ENCODE results near the gene SHB.

SHB gene

GRCh38 chr9:37965116-37965515, 103.9 kb downstream of the SHB start:
- no peaks in the 10 kb centered on the region for H3K36me3 ChIP-seq (replicated peaks in 1 of 2; ENCODE audit: control insufficient read depth in 2 of 2, insufficient read depth in 2 of 2, low read length in 2 of 2)
- no peak overlapping the region for H3K4me2 ChIP-seq (ENCODE audit: insufficient read depth, low read length, poor library complexity, severe bottlenecking)
- no peak overlapping the region for H2BK120ac ChIP-seq (ENCODE audit: low read depth, low read length)
- no peak overlapping the region for H3K27ac ChIP-seq (replicated peaks; ENCODE audit: low read length)
- H3K18ac ChIP-seq (ENCODE audit: low read length): no peak overlapping the region
- H3K14ac ChIP-seq (ENCODE audit: low read length): no peak overlapping the region
- H3K4me1 ChIP-seq (ENCODE audit: control insufficient read depth in 2 of 2, insufficient read depth in 1 of 2, low read depth in 1 of 2, low read length in 2 of 2): peaks cover 0 to 4% of the 10 kb centered on the region in 2 donors
- no peak overlapping the region for H3K9ac ChIP-seq (ENCODE audit: low read depth, low read length, poor library complexity)
- H3K79me1 ChIP-seq (ENCODE audit: low read depth, low read length): no peaks in the 10 kb centered on the region
- no peak overlapping the region for H2AFZ ChIP-seq (ENCODE audit: low read length)
- H3K27me3 ChIP-seq (ENCODE audit: control insufficient read depth in 3 of 3, insufficient read depth in 3 of 3, low read depth in 1 of 3, low read length in 3 of 3): no peaks in the 10 kb centered on the region
- H3K4ac ChIP-seq (ENCODE audit: low read length): no peak overlapping the region
- H3K23ac ChIP-seq (ENCODE audit: low read depth, low read length, poor library complexity): no peak overlapping the region
- no CpG with 5 or more reads among the region's 2 CpGs for WGBS, 2 donors (ENCODE audit: extremely low coverage in 2 of 2, insufficient read length in 2 of 2, insufficient replicate concordance in 1 of 2)
- no peak overlapping the region for H4K91ac ChIP-seq (ENCODE audit: low read depth, low read length, poor library complexity)
- no peak overlapping the region for H4K8ac ChIP-seq (ENCODE audit: low read depth, low read length)
- no peak overlapping the region for H2BK5ac ChIP-seq (ENCODE audit: low read length)
- no peak overlapping the region for H3K4me3 ChIP-seq (ENCODE audit: low read length in 2 of 2)
- no peak for DNase-seq (ENCODE audit: low spot score)
- no peak overlapping the region for H2BK12ac ChIP-seq (ENCODE audit: low read length)
- H2BK15ac ChIP-seq (ENCODE audit: low read length): peak overlapping the region; percentile 5
- no peak overlapping the region for H2AK5ac ChIP-seq (ENCODE audit: low read depth, low read length)
- peaks cover 0 to 1% of the 10 kb centered on the region in 2 donors for H3K9me3 ChIP-seq (replicated peaks in 1 of 2; ENCODE audit: control insufficient read depth in 2 of 2, insufficient read depth in 1 of 2, low read depth in 1 of 2, low read length in 2 of 2)

GRCh38 chr9:37964740-37965081, 104.3 kb downstream of the SHB start:
- Histone ChIP-seq H3K9me3 (replicated peaks in 1 of 2; ENCODE audit: control insufficient read depth in 2 of 2, insufficient read depth in 1 of 2, low read depth in 1 of 2, low read length in 2 of 2) (peaks cover 0 to 1% of the 10 kb centered on the region in 2 donors), H2AFZ (ENCODE audit: low read length) (no peak overlapping the region), H3K27ac (replicated peaks; ENCODE audit: low read length) (no peak overlapping the region), H2BK12ac (ENCODE audit: low read length) (no peak overlapping the region), H3K27me3 (ENCODE audit: control insufficient read depth in 3 of 3, insufficient read depth in 3 of 3, low read depth in 1 of 3, low read length in 3 of 3) (no peaks in the 10 kb centered on the region), H2AK5ac (ENCODE audit: low read depth, low read length) (no peak overlapping the region), H3K36me3 (replicated peaks in 1 of 2; ENCODE audit: control insufficient read depth in 2 of 2, insufficient read depth in 2 of 2, low read length in 2 of 2) (no peaks in the 10 kb centered on the region), H2BK120ac (ENCODE audit: low read depth, low read length) (no peak overlapping the region), H3K79me1 (ENCODE audit: low read depth, low read length) (no peaks in the 10 kb centered on the region), H4K8ac (ENCODE audit: low read depth, low read length) (no peak overlapping the region), H3K23ac (ENCODE audit: low read depth, low read length, poor library complexity) (no peak overlapping the region), H3K18ac (ENCODE audit: low read length) (no peak overlapping the region), H3K4me3 (ENCODE audit: low read length in 2 of 2) (no peak overlapping the region), H2BK5ac (ENCODE audit: low read length) (no peak overlapping the region), H2BK15ac (ENCODE audit: low read length) (peak overlapping the region; percentile 5), H3K14ac (ENCODE audit: low read length) (no peak overlapping the region), H3K9ac (ENCODE audit: low read depth, low read length, poor library complexity) (no peak overlapping the region), H3K4me2 (ENCODE audit: insufficient read depth, low read length, poor library complexity, severe bottlenecking) (no peak overlapping the region), H3K4ac (ENCODE audit: low read length) (no peak overlapping the region), H4K91ac (ENCODE audit: low read depth, low read length, poor library complexity) (no peak overlapping the region), H3K4me1 (ENCODE audit: control insufficient read depth in 2 of 2, insufficient read depth in 1 of 2, low read depth in 1 of 2, low read length in 2 of 2) (peaks cover 0 to 4% of the 10 kb centered on the region in 2 donors)
- DNase-seq (ENCODE audit: low spot score): no peak
- WGBS, 2 donors (ENCODE audit: extremely low coverage in 2 of 2, insufficient read length in 2 of 2, insufficient replicate concordance in 1 of 2): no CpG with 5 or more reads among the region's 5 CpGs

- Histone ChIP-seq H3K4ac (ENCODE audit: low read length) (no peak overlapping the region), H3K27me3 (ENCODE audit: control insufficient read depth in 3 of 3, insufficient read depth in 3 of 3, low read depth in 1 of 3, low read length in 3 of 3) (no peaks in the 10 kb centered on the region), H2BK15ac (ENCODE audit: low read length) (no peak overlapping the region), H2BK5ac (ENCODE audit: low read length) (no peak overlapping the region), H3K14ac (ENCODE audit: low read length) (no peak overlapping the region), H2AK5ac (ENCODE audit: low read depth, low read length) (no peak overlapping the region), H2BK12ac (ENCODE audit: low read length) (no peak overlapping the region), H3K9ac (ENCODE audit: low read depth, low read length, poor library complexity) (no peak overlapping the region), H3K18ac (ENCODE audit: low read length) (no peak overlapping the region), H3K4me3 (ENCODE audit: low read length in 2 of 2) (no peak overlapping the region), H3K27ac (replicated peaks; ENCODE audit: low read length) (no peak overlapping the region), H2AFZ (ENCODE audit: low read length) (no peak overlapping the region), H3K4me1 (ENCODE audit: control insufficient read depth in 2 of 2, insufficient read depth in 1 of 2, low read depth in 1 of 2, low read length in 2 of 2) (peaks cover 0 to 4% of the 10 kb centered on the region in 2 donors), H3K4me2 (ENCODE audit: insufficient read depth, low read length, poor library complexity, severe bottlenecking) (no peak overlapping the region), H4K91ac (ENCODE audit: low read depth, low read length, poor library complexity) (no peak overlapping the region), H3K9me3 (replicated peaks in 1 of 2; ENCODE audit: control insufficient read depth in 2 of 2, insufficient read depth in 1 of 2, low read depth in 1 of 2, low read length in 2 of 2) (peaks cover 0 to 1% of the 10 kb centered on the region in 2 donors), H3K23ac (ENCODE audit: low read depth, low read length, poor library complexity) (no peak overlapping the region), H2BK120ac (ENCODE audit: low read depth, low read length) (no peak overlapping the region), H3K36me3 (replicated peaks in 1 of 2; ENCODE audit: control insufficient read depth in 2 of 2, insufficient read depth in 2 of 2, low read length in 2 of 2) (no peaks in the 10 kb centered on the region), H3K79me1 (ENCODE audit: low read depth, low read length) (no peaks in the 10 kb centered on the region), H4K8ac (ENCODE audit: low read depth, low read length) (no peak overlapping the region)
- DNase-seq (ENCODE audit: low spot score): no peak
- no CpG with 5 or more reads among the region's 15 CpGs for WGBS, 2 donors (ENCODE audit: extremely low coverage in 2 of 2, insufficient read length in 2 of 2, insufficient replicate concordance in 1 of 2)
These were observed 104.9 kb downstream of the SHB start for GRCh38 chr9:37963936-37964739.

- Histone ChIP-seq H3K36me3 (replicated peaks in 1 of 2; ENCODE audit: control insufficient read depth in 2 of 2, insufficient read depth in 2 of 2, low read length in 2 of 2) (no peaks in the 10 kb centered on the region), H3K79me1 (ENCODE audit: low read depth, low read length) (no peaks in the 10 kb centered on the region), H2BK120ac (ENCODE audit: low read depth, low read length) (no peak overlapping the region), H3K27me3 (ENCODE audit: control insufficient read depth in 3 of 3, insufficient read depth in 3 of 3, low read depth in 1 of 3, low read length in 3 of 3) (no peaks in the 10 kb centered on the region), H2BK5ac (ENCODE audit: low read length) (no peak overlapping the region), H3K23ac (ENCODE audit: low read depth, low read length, poor library complexity) (no peak overlapping the region), H2AK5ac (ENCODE audit: low read depth, low read length) (no peak overlapping the region), H2BK15ac (ENCODE audit: low read length) (no peak overlapping the region), H3K9me3 (replicated peaks in 1 of 2; ENCODE audit: control insufficient read depth in 2 of 2, insufficient read depth in 1 of 2, low read depth in 1 of 2, low read length in 2 of 2) (no peaks in the 10 kb centered on the region), H4K91ac (ENCODE audit: low read depth, low read length, poor library complexity) (no peak overlapping the region), H3K9ac (ENCODE audit: low read depth, low read length, poor library complexity) (no peak overlapping the region), H3K4ac (ENCODE audit: low read length) (no peak overlapping the region), H3K4me2 (ENCODE audit: insufficient read depth, low read length, poor library complexity, severe bottlenecking) (no peak overlapping the region), H3K14ac (ENCODE audit: low read length) (no peak overlapping the region), H2AFZ (ENCODE audit: low read length) (no peak overlapping the region), H4K8ac (ENCODE audit: low read depth, low read length) (no peak overlapping the region), H3K27ac (replicated peaks; ENCODE audit: low read length) (no peak overlapping the region), H3K4me1 (ENCODE audit: control insufficient read depth in 2 of 2, insufficient read depth in 1 of 2, low read depth in 1 of 2, low read length in 2 of 2) (peaks cover 0 to 6% of the 10 kb centered on the region in 2 donors), H3K18ac (ENCODE audit: low read length) (no peak overlapping the region), H2BK12ac (ENCODE audit: low read length) (no peak overlapping the region), H3K4me3 (ENCODE audit: low read length in 2 of 2) (no peak overlapping the region)
- WGBS, 2 donors (ENCODE audit: extremely low coverage in 2 of 2, insufficient read length in 2 of 2, insufficient replicate concordance in 1 of 2): no CpG with 5 or more reads among the region's 3 CpGs
- no peak for DNase-seq (ENCODE audit: low spot score)
These were observed 107.7 kb downstream of the SHB start for GRCh38 chr9:37961351-37961750.
